ENCODE results near the gene DRAXIN.

The DRAXIN gene, protein sequence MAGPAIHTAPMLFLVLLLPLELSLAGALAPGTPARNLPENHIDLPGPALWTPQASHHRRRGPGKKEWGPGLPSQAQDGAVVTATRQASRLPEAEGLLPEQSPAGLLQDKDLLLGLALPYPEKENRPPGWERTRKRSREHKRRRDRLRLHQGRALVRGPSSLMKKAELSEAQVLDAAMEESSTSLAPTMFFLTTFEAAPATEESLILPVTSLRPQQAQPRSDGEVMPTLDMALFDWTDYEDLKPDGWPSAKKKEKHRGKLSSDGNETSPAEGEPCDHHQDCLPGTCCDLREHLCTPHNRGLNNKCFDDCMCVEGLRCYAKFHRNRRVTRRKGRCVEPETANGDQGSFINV

DNA sequence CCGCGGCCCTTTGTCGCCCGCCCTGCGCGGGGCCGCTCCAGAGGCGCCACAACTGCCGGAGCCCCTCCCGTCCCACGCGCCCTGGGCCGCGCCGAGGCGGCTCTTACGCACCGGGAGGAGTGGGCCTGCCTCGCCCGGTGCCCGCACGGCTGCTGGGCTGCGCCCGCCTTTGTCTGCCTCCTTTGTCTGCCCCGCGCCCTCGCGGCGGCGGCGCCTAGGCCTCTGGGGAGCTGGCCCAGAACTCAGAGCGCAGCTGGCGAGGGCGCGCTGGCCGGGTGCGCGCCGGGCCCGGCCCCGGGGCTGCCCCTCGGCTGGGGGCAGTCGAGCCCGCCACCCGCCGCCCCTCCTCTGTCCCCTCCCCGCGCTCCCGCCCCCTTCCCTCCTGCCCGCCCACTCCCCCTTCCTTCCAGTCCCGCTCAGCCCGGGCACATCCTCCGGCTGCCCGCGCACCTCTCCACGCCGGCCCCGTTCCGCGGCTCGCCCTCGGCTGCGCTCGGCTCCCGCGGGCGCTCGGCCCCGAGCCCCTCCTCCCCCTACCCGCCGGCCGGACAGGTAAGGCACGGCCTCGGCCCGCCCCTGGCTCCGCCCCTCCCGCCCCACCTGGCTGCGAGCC, at the start of gene DRAXIN:
Gene DRAXIN, plus strand, starts transcription at position 409 of the 613 bp plus-strand sequence. CDS start 14,549 bp downstream, outside the sequence.
- no peak for DNase-seq (ENCODE audit: low read depth in 2 of 2)

- no peak for DNase-seq (ENCODE audit: low read depth in 2 of 2)
Measured at GRCh38 chr1:11641776-11642305, 49.7 kb upstream of the DRAXIN start.

DNA sequence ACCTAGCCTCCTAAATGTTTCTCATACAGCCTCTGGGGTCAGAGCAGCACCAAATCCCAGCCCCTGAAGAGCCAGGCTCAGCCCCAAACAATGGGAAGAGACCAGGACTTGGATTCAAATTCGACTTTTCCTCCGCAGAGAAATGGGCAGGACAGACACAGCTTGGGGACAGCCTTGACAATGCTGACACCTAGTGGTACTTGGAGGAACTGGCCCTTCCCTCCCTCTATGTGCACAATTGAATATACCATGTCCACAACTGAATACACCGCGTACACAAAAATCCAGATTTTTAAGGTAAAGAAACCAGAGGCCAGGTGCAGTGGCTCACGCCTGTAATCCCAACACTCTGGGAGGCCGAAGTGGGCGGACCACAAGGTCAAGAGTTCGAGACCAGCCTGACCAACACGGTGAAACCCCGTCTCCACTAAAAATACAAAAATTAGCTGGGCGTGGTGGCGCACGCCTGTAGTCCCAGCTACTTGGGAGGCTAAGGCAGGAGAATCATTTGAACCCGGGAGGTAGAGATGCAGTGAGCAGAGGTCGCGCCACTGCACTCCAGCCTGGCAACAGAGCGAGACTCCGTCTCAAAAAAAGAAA, 49.0 kb upstream of the DRAXIN start:
- DNase-seq (ENCODE audit: low read depth in 2 of 2), result peak; percentile 54 to 64

- DNase-seq (ENCODE audit: low read depth in 2 of 2), result no peak
Measured at GRCh38 chr1:11643782-11644181, 47.7 kb upstream of the DRAXIN start.

GRCh38 chr1:11645270-11645669, 46.2 kb upstream of the DRAXIN start:
- no peak for DNase-seq (ENCODE audit: low read depth in 2 of 2)

- DNase-seq (ENCODE audit: low read depth in 2 of 2), result peak; percentile 76 to 84
Measured at GRCh38 chr1:11645670-11646265, 45.7 kb upstream of the DRAXIN start.

- DNase-seq (ENCODE audit: low read depth in 2 of 2), result no peak
Measured at GRCh38 chr1:11646317-11646716, 45.2 kb upstream of the DRAXIN start.

DNA sequence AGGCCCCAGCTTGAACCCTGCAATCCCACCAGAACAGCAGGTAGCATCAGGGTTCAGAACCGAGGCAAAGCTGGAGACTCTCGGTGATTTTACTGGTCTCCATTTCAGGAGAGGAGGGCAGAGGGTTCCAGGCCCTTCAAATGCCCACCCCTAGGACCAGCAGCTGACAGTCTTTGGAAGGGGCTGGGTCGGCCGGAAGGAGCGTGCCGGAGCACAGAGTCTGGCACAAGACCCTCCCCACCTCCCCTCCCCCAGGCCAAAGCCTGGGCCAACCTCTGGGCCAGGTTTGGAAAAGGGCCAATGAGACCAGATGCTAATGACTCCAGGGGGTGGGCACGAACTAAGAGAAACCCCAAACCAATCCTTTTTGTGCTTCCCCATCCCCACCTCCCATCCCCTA, 44.2 kb upstream of the DRAXIN start:
- no peak for DNase-seq (ENCODE audit: low read depth in 2 of 2)

DNA sequence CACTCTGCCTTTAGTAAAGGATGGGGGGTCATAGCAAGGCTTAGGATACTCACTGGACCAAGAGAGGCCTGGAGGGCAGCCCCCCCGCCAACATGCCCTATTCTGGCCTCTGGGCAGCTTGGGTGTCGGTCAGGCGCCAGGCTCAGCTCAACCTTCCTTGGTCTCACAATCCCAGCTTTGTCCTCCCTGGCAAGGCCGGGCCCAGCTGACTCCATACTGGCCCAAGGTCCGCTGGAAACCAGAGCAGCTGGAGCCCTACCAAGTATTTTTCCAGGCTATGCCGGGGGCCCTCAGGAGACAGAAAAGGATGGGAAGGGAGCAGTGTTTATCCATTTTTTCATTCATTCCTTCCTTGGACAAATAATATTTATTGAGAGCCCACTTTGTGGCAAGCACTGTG, 43.5 kb upstream of the DRAXIN start:
- DNase-seq (ENCODE audit: low read depth in 2 of 2), result no peak

- DNase-seq (ENCODE audit: low read depth in 2 of 2), result peak in 1 of 2 donors; percentile 30
Measured at GRCh38 chr1:11648732-11649158, 42.8 kb upstream of the DRAXIN start.

- DNase-seq (ENCODE audit: low read depth in 2 of 2), result no peak
Measured at GRCh38 chr1:11649237-11649623, 42.3 kb upstream of the DRAXIN start.

DNA sequence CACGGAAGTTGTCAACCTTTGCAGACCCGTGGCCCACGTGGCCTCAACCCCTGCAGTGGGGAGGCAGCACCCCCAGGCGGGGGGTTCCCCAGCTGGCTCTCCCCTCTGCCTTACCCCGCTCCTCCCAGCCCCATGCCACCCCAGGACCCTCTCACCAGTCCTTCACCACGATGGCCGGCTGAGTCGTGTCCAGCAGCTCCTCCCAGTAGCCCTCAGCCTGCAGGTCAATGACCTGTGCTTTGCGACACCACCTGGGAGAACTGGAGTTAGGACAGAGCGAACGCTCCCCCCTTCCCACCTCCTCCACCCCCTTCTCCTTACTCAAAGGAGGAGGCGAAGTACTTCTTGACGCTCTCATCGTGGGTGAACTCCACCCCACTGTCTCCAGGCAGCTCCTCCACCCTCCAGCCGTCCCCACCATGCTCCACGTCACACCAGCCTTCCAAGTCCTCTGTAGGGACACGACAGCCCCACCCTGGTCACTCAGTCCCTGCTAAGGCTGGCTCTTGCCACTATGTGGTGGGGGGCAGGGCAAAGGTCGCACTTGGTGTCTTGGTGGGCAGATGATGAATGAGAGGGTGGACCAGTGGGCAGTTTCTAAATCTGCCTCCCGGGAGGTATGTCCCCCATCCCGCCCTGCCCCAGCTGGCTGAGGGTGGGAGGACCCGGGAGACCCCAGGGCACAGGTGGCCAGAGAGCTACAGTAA, 41.7 kb upstream of the DRAXIN start:
- DNase-seq (ENCODE audit: low read depth in 2 of 2), result no peak

- DNase-seq (ENCODE audit: low read depth in 2 of 2), result peak; percentile 58 to 68
Measured at GRCh38 chr1:11650331-11650991, 41.0 kb upstream of the DRAXIN start.

GRCh38 chr1:11651017-11651416, 40.5 kb upstream of the DRAXIN start:
- no peak for DNase-seq (ENCODE audit: low read depth in 2 of 2)

DNA sequence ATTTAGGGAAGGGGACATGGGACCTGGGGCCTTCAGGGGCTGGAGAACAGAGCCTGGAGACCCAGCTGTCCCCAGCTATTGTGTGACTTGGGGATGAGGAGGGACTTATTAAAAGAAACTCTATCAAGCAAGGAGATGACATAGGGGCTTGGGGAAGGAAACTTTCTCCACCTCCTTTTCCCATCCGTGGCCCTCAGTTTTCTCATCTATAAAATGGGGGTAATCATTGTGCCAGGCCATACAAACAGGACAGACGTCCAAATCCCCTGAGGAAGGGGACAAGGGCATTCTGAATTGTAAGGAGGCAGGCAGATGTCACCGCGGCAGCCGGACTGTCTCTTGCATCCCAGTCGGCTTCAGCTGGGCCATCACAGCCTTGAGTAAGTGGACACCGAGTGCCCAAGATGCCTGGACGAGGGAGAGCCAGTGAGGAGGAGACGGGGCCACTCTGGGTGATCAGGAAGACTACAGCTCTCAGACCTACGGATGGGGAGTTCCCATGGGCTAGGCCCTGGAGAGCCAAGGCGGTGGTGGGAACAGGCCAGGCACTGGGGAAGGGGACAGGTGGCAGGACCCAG, 39.2 kb upstream of the DRAXIN start:
- no peak for DNase-seq (ENCODE audit: low read depth in 2 of 2)

DNA sequence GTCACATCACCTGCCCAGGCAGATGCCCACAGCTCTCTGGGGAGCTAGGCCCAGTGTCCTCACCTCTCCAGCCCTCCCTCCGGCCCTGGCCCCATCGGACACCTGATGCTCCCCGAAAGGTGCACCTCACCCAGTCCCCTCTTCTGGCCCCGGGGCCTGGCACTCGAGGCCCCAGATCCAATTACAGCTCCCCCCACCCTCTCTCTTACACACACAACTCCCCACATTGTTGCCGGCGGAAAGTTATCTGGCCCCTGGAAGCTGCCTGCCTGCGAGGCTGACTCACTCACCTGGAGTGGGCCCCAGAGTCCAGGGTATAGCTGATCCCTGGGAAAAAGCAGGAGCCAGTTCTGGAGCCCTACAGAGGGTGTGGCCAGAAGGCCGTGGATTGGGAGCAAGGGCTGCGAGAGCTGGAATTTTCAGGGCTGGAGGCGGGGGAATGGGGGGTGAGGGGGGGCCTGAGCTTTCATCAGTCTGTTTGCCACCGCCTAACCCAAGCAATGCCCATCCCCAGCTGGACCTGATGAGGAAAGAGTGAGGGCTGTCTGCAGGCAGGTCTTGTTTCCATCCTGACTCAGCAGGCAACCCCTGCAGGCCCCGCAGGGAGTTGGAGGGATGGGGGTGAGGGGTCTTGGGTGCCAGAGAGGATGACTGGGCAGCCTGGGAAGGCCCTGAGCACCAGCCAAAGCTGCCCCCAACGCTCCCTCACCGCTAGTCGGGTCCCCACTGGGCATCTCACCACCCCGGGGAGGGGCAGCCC, 38.2 kb upstream of the DRAXIN start:
- no peak for DNase-seq (ENCODE audit: low read depth in 2 of 2)

- DNase-seq (ENCODE audit: low read depth in 2 of 2), result no peak
Measured at GRCh38 chr1:11653861-11654136, 37.7 kb upstream of the DRAXIN start.

DNA sequence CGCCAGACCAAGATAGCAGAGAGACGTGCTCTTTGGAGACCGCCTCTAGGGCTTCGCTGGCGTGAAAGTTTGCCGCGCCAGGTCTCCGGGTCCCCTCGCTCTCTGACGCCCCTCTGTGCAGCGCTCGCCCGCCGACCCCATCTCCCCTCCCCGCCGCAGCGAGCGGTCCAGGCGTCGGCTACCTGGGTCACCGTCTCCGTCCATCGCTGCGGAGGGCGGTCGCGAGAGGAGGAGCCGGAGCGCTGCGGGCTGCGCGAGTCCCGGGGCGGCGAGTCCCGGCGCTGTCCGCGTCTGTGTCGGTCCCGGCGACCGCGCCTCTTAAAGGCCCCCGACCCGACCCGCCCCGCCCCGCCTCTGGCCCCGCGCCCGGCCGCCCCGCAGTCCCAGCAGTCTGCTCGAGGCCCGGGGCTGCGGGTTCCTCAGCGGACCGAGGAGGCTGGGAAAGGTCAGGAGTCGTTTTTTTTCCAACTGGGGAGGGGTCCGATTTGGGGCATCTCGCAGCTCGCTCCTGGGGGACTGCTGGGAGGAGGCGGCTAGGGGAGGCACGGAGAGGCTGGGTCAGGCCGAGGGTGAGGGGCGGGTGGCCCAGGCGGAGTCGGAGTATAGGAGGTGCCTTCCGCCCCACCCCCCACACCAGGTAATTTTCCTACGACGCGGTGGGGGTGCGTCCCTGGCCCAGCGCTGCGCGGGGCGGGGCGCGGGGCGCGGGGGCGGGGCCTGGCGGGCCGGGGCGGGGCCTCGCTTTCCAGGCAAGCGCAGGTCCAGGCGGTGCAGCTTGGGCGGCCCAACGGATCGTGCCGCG, 37.2 kb upstream of the DRAXIN start, which contains the start of the genes FBXO2 and FBXO44:
Gene FBXO2, minus strand, starts transcription at position 293 of the 802 bp plus-strand sequence. Its CDS starts 89 bp downstream, at position 204.
Gene FBXO44, plus strand, starts transcription at position 741 of the 802 bp plus-strand sequence. CDS start 959 bp downstream, outside the sequence.
- DNase-seq (ENCODE audit: low read depth in 2 of 2), result peak; percentile 48 to 53
